HL-60/S4 treated with retinoic acid at 250 ng/mL for 4 days and 3 days (cell line): ENCODE measurements around the gene CCDC121.

Experiments used
- in situ Hi-C: fragments of 300-500 bp; cut with MboI; formaldehyde crosslinking; loops from 2 replicates; pipeline ENCODE4 v1.7.0; 2022; ENCODE audit warnings: low sequenced_read_pairs

CCDC121 gene

GRCh38 chr2:27628767-27629709, at the start of gene CCDC121, which contains the start of gene GPN1:
Gene CCDC121, minus strand, starts transcription at chr2:27629012. Its CDS starts 1,213 bp downstream, at chr2:27627799.
Gene GPN1, plus strand, starts transcription at chr2:27629050. Its CDS starts 9 bp downstream, at chr2:27629059.
- in situ Hi-C loops, result no loop called here

GRCh38 chr2:27672723-27673486, 44.1 kb upstream of the CCDC121 start:
- in situ Hi-C loops, result no loop called here

GRCh38 chr2:27671235-27671634, 42.4 kb upstream of the CCDC121 start:
- in situ Hi-C loops, result no loop called here

GRCh38 chr2:27667446-27667845, 38.6 kb upstream of the CCDC121 start:
- in situ Hi-C loops, result no loop called here

- in situ Hi-C loops, result no loop called here
Measured at GRCh38 chr2:27664622-27665363, 36.0 kb upstream of the CCDC121 start.

GRCh38 chr2:27664154-27664574, 35.4 kb upstream of the CCDC121 start:
- in situ Hi-C loops, result no loop called here

- in situ Hi-C loops, result no loop called here
Measured at GRCh38 chr2:27663285-27664153, 34.7 kb upstream of the CCDC121 start, which contains the start of the genes SLC4A1AP and SUPT7L. Gene SLC4A1AP, plus strand, starts transcription at chr2:27663889. Its CDS starts 26 bp downstream, at chr2:27663915. Gene SUPT7L, minus strand, starts transcription at chr2:27663614. Its CDS starts 1,422 bp downstream, at chr2:27662192.

GRCh38 chr2:27661371-27661770, 32.6 kb upstream of the CCDC121 start:
- in situ Hi-C loops, result no loop called here

- in situ Hi-C loops, result no loop called here
Measured at GRCh38 chr2:27655155-27655951, 26.5 kb upstream of the CCDC121 start.

- in situ Hi-C loops, result no loop called here
Measured at GRCh38 chr2:27653397-27653796, 24.6 kb upstream of the CCDC121 start.

- in situ Hi-C loops, result no loop called here
Measured at GRCh38 chr2:27652790-27653189, 24.0 kb upstream of the CCDC121 start.

GRCh38 chr2:27652341-27652740, 23.5 kb upstream of the CCDC121 start:
- in situ Hi-C loops, result no loop called here

GRCh38 chr2:27651056-27651455, 22.2 kb upstream of the CCDC121 start:
- in situ Hi-C loops, result no loop called here

- in situ Hi-C loops, result no loop called here
Measured at GRCh38 chr2:27647737-27648136, 18.9 kb upstream of the CCDC121 start.

GRCh38 chr2:27647289-27647688, 18.5 kb upstream of the CCDC121 start:
- in situ Hi-C loops, result no loop called here

GRCh38 chr2:27645197-27645596, 16.4 kb upstream of the CCDC121 start:
- in situ Hi-C loops, result no loop called here

GRCh38 chr2:27640722-27641245, 12.0 kb upstream of the CCDC121 start:
- in situ Hi-C loops, result no loop called here

GRCh38 chr2:27638709-27639108, 9.9 kb upstream of the CCDC121 start:
- in situ Hi-C loops, result no loop called here
